Activated CD8-positive, alpha-beta memory T cell treated with anti-CD3 and anti-CD28 coated beads for 36 hours (primary cell): Measurements from ENCODE around the gene BBS5. TPM values are rescaled to one million over a fixed set of nuclear protein-coding genes. Genes with fewer than 3 reads are reported as not detected.
"Not testable (repeated sequence)": the region's sequence is repeated elsewhere in the genome, so short reads cannot be mapped to it uniquely, and the experiment has no call there.

ENCODE experiments used
- CTCF ChIA-PET: fragments of 350-600 bp; sonication (Branson Sonifier 250); formaldehyde crosslinking; loops from one replicate; lab custom pipeline; 2021; ENCODE audit warnings: antibody characterized with exemption; lab: Charles Lee
- POLR2A ChIA-PET: fragments of 350-600 bp; sonication (Branson Sonifier 250); formaldehyde crosslinking; loops from one replicate; lab custom pipeline; 2021; ENCODE audit warnings: antibody characterized with exemption; lab: Charles Lee
- total RNA-seq, 2 experiments: library from RNA; stranded (reverse); gene quantifications; one replicate each; pipeline ENCODE4 v1.2.3, GENCODE V29; 2021

BBS5 gene
- total RNA-seq, 2 experiments from 2014 or later, result 4.9 TPM

DNA sequence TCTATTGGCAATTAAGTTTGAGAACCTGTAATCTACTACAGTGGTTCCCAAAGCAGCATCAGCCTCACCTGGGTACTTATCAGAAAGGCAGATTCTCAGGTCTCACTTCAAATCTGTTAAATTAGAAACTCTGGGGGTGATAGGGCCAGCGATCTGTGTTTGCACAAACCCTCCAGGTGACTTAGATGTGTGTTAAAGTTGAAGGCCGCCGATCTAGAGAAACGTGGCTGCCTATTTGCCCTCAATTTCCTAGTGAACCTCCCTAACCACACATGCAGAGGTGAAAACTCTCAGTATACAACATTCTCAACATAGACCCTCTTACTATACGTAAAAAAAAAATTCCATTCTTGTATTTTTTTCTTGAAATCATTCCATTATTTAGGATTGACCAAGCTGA is 44.4 kb downstream of the BBS5 start:
- ChIA-PET POLR2A (no interaction called here), CTCF (interaction anchor here (0.6 kb wide), 1 partner anchor 142 kb away, joined by 4 read pairs; no protein-coding TSS in a partner anchor)

DNA sequence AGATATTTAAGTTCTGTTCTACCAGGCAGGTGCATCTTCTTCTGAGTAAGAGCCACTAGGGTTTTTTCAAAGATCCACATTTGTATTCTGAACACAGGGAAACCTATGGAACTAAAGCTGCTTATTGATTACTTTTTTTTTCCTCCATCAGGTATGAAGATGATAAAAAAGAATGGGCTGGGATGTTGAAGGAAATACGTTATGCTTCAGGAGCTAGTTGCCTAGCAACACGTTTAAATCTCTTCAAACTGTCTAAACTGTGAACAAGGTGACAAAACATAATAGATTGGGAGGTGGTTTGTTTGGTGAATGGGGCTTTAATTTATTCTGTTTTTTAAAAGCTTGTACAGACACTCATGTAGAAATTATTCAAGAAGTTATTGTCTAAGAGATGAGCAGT is 46.1 kb downstream of the BBS5 start:
- ChIA-PET POLR2A (no interaction called here), CTCF (interaction anchor here (1.1 kb wide), 1 partner anchor 118 kb away, joined by 3 read pairs; no protein-coding TSS in a partner anchor)

DNA sequence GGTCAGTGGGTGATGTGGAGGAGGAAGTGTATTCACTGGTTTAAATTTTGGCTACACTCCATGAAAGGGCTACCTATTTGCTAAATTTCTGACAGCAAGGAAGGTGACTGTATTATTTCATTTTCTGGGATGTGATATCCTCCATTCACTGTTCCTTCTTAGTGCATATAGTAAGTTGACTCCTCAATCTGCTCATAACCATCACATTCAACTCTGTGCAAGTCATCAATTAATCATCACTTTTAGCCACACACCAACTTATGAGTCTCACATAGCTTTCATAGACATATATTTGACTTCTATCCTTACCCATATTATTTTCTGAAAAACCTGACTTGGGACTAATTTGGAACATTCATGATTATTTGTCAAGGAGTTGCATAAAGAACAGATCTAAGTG is 47.2 kb downstream of the BBS5 start:
- ChIA-PET POLR2A (no interaction called here), CTCF (interaction anchor here (1.1 kb wide), 1 partner anchor 117 kb away, joined by 3 read pairs; no protein-coding TSS in a partner anchor)

DNA sequence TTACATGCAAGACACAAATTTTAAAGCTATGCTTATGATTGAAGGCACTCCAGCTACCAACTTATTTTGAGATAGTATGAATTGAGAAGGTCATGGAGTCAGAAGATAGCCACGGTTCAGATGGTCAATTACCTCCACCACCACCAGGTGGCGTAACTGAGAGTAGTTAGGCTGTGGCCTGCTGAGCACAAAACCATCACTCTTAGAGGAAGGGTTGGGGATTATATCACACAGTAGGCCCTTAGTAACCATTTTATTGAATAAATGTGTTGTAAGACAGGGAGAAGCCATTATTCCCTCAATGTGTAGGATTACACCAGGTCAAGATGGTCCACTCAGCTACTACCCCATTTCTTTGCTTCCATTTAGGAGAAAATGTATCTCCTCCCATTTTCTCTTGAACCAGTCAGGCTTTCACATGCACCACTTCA is 49.0 kb downstream of the BBS5 start:
- ChIA-PET POLR2A (no interaction called here), CTCF (interaction anchor here (0.6 to 1.3 kb wide), 4 partner anchors 14 to 242 kb away, joined by 3 read pairs; no protein-coding TSS in a partner anchor)

DNA sequence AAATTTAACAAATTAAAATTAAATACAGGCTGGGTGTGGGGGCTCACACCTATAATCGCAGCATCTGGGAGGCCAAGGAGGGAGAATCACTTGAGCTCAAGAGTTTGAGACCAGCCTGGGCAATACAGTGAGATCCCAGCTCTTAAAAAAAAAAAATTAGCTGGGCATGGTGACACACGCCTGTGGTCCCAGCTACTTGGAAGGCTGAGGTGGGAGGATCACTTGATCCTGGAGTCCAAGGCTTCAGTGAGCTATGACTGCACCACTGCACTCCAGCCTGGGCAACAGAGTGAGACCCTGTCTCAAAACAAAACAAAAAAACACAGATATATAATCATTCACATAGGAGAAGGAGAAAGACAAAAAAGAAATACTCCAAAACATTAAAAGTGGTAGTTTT is 60.2 kb downstream of the BBS5 start:
- POLR2A ChIA-PET, CTCF ChIA-PET: not testable (repeated sequence)

DNA sequence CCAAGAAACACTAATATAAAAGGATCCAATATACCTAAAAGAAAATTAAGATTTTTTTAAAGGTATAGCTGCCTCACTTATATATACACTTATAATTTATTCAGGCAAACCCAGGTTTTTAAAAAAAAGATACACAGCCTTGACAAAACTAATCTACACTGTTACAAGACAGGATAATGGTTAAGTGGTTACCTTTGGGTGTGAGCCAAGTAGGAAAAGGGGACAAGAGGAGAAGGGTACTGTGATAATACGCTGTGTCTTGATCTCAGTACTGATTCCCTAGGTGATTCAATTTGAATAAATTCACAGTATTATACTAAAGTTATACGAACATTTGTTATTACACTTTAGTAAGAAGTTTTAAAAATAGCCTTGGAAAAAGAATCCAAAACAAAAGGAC is 60.9 kb downstream of the BBS5 start:
- CTCF ChIA-PET, result no interaction called here
- POLR2A ChIA-PET, result no interaction called here

DNA sequence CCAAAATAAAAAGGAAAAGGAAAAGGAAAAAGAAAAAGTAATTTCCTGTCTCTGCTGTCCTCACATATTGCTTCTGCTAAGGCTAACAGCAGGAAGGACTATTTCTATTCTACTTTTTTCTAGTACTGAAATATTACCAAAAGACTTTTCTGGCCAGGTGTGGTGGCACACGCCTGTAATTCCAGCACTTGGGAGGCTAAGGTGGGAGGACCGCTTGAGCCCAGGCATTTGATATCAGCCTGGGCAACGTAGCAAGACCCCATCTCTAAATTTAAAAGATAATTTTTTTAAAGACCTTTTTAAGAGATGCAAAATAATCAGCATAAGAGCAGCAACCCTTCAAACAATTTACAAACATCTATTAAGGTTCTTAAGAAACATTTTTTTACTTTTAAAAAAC is 63.1 kb downstream of the BBS5 start:
- CTCF ChIA-PET, result no interaction called here
- POLR2A ChIA-PET, result no interaction called here

DNA sequence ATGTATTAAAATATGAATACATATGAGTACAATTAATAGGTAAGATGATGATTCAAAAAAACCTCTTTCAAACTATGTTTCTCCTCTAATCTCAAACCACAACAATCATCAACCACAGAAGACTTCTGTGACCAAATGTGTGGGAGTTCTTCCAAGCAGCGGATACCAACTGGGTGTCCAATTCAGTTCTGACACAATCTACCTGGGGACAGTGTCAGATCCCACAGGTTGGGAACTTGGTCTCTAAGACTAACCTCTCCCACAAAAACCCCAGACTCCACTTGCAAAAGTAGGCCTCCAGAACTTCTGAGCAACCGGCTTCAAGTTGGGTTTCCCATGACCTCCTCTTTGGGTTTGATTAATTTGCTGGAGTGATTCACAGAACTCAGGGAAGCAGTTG is 67.5 kb downstream of the BBS5 start:
- ChIA-PET CTCF (no interaction called here), POLR2A (no interaction called here)

Other genes starting within 250 kb of the BBS5 start
- under 1 TPM; 0.08 to 0.17 TPM for gene LRP2, start 117.0 kb upstream of the BBS5 start, total RNA-seq
- gene KLHL41, start 30.2 kb downstream of the BBS5 start, total RNA-seq, result under 1 TPM; 0.15 to 0.25 TPM
- gene FASTKD1, start 94.4 kb downstream of the BBS5 start, total RNA-seq, result 10 to 100 TPM; 66.1 to 66.8 TPM
- gene PPIG, start 104.9 kb downstream of the BBS5 start, total RNA-seq, result 10 to 100 TPM; 59.4 to 62.6 TPM
- gene CFAP210, start 214.9 kb downstream of the BBS5 start, total RNA-seq, result under 1 TPM; 0.50 to 0.63 TPM
- gene PHOSPHO2, start 215.0 kb downstream of the BBS5 start, total RNA-seq, result 1 to 10 TPM; 5.0 to 5.4 TPM